GM18499 (cell line): ENCODE data around the gene MT1G.
"Not testable (repeated sequence)": the region's sequence is repeated elsewhere in the genome, so short reads cannot be mapped to it uniquely, and the experiment has no call there.

Source experiments
- ATAC-seq: cut with Tn5 transposase; IDR thresholded peaks from one replicate; pipeline ENCODE4 v1.9.1; 2021; ENCODE audit warnings: moderate number of reproducible peaks; ENCODE audit not compliant: insufficient read depth, unreplicated experiment

MT1G gene

GRCh38 chr16:56669005-56669839 is 1.4 kb upstream of the MT1G start, which contains the start of gene MT1H:
Gene MT1H, plus strand, starts transcription at chr16:56669814. Its CDS starts 71 bp downstream, at chr16:56669885.
- no peak for ATAC-seq

GRCh38 chr16:56665286-56666261 is 2.3 kb downstream of the MT1G start:
- not testable (repeated sequence) for ATAC-seq

- ATAC-seq = no peak
These were observed 3.4 kb downstream of the MT1G start for GRCh38 chr16:56664506-56664905.

GRCh38 chr16:56662357-56663354 is 5.2 kb downstream of the MT1G start:
- no peak for ATAC-seq

- ATAC-seq = no peak
These were observed 9.5 kb downstream of the MT1G start for GRCh38 chr16:56658327-56658875.

GRCh38 chr16:56657555-56658326 is 10.1 kb downstream of the MT1G start, which contains the start of gene MT1F:
Gene MT1F, plus strand, starts transcription at chr16:56657959. Its CDS starts 100 bp downstream, at chr16:56658059.
- ATAC-seq = no peak

GRCh38 chr16:56653218-56653617 is 14.6 kb downstream of the MT1G start:
- ATAC-seq = no peak

GRCh38 chr16:56652600-56652999 is 15.3 kb downstream of the MT1G start:
- ATAC-seq = no peak

GRCh38 chr16:56651586-56651985 is 16.3 kb downstream of the MT1G start, which contains the start of gene MT1B:
Gene MT1B, plus strand, starts transcription at chr16:56651886. Its CDS starts 68 bp downstream, at chr16:56651954.
- no peak for ATAC-seq

GRCh38 chr16:56649820-56650219 is 18.0 kb downstream of the MT1G start:
- no peak for ATAC-seq

GRCh38 chr16:56649271-56649670 is 18.6 kb downstream of the MT1G start:
- ATAC-seq = no peak

- no peak for ATAC-seq
These were observed 20.0 kb downstream of the MT1G start for GRCh38 chr16:56647641-56648431.

GRCh38 chr16:56645838-56646237 is 22.0 kb downstream of the MT1G start:
- no peak for ATAC-seq

GRCh38 chr16:56645311-56645710 is 22.6 kb downstream of the MT1G start:
- no peak for ATAC-seq

GRCh38 chr16:56643833-56644232 is 24.0 kb downstream of the MT1G start:
- ATAC-seq = no peak

- no peak for ATAC-seq
These were observed 24.6 kb downstream of the MT1G start for GRCh38 chr16:56643080-56643778.

- no peak for ATAC-seq
These were observed 26.7 kb downstream of the MT1G start for GRCh38 chr16:56641166-56641565.
